Stimulated activated CD8-positive, alpha-beta memory T cell treated with anti-CD3 and anti-CD28 coated beads, Interleukin-4, amount 100 ng/mL, for 48 hours (primary cell): Measurements from ENCODE around the gene CD99.
A peak's percentile ranks its signal among the peaks of the same experiment; 100 is the strongest.
"Not testable (repeated sequence)": the region's sequence is repeated elsewhere in the genome, so short reads cannot be mapped to it uniquely, and the experiment has no call there.

ENCODE experiments used
- DNase-seq: peaks from one replicate; pipeline ENCODE4 v3.0.0-alpha.2; 2020

CD99 gene

DNA sequence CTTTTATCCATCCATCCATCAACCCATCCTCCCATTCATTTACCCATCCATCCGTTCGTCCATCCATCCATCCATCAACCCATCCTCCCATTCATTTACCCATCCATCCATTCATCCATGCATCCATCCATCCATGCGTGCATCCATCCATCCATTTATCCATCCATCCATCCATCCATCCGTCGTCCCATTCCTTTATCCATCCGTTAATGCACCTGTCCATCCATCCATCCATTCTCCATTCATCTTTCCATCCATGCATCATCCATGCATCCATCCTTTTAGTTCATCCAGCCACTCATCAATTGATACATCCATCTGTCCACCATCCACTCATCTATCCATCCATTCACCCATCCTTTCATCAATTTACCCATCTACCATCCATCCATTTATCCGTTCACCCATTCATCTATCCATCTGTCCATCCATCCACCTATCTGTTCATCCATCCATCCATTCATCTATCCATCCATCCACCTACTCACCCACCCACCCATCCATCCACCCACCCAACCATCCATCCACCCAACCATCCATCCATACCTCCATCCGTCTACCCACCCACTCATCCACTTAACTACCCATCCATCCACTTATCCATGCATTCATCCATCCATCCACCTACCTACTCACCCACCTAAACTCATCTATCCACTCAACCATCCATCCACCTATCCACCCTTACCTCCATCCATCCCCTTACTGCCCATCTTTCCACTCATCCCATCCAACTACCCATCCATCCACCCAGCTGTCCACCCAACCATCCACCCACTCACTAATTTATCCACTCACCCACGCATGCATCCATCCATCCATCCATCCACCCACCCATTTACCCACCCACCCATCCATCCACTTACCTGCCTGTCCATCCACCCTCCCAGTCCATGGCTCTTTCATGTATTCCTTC lies 9.6 kb downstream of the CD99 start:
- DNase-seq, result no peak

DNA sequence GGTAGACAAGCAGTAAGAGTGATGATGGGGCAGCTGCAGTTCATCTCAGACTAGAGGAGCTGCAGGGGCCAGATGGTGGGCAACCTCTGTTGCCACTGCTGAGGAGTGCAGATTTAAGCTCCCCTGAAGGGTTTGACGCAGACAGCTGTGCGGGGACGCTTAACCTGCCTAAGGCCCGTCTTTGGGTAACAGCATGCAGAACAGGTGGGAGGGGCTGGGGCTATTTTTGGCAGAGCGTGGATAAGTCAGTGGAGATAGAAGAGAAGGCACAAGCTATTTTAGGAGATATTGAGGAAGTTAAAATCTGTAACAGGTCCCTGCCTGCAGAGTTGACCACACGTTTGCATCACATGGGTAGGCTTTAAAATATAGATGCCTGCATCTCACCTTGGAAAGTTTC lies 10.5 kb downstream of the CD99 start:
- no peak for DNase-seq

GRCh38 chrX:2703991-2704369 lies 12.9 kb downstream of the CD99 start:
- DNase-seq, result no peak

- DNase-seq, result no peak
Measured at GRCh38 chrX:2705046-2705832, 14.1 kb downstream of the CD99 start.

GRCh38 chrX:2707334-2707760 lies 16.3 kb downstream of the CD99 start:
- DNase-seq, result peak; percentile 77

DNA sequence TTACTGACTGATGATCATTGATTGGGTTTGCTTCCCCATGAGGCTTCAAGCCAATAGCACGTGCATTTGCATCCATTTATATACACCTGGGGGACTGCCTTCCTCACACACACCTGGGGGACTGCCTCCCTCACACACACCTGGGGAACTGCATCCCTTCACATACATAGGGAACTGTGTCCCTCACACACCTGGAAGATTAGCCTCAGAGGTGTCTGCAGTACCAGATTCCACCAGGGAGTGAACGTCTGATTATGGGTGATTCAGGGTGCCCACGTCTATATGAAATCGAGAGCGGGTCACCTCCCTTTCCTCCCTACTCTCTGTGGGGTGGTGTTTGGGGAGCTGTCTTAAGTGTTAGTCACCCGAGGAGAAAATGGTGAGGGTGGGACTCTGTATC lies 16.9 kb downstream of the CD99 start:
- DNase-seq, result no peak

DNA sequence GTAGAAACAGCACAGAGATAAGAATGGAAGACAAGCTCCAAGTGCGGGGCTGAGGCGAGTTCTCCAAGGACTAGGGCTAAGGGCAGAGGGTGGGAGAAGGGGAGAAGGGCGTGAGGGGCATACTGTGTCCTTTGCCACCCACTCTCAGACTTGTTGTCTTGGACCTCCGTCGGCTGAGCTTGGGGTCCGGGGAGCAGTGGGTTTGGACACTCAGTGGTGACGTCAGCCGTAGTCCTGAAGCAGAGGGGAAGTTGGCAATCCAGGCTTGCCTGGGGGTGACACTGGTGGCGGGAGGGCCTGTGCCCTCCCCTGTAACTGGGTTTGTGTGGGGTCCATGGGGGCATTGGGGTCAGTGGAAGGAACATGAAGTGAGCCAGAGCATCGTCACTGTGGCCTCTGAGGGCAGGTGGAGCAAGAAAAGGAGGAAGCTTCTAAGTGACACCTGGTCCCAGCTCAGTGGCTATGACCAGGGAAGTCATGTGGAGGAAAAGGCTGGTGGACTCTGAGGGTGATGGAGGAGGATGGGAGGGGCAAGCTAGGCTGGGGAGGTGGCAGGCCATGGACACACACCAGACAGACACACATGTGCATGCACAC lies 17.6 kb downstream of the CD99 start:
- no peak for DNase-seq

GRCh38 chrX:2709556-2709955 lies 18.5 kb downstream of the CD99 start:
- no peak for DNase-seq

GRCh38 chrX:2710041-2710840 lies 19.1 kb downstream of the CD99 start:
- DNase-seq, result peak; percentile 59

DNA sequence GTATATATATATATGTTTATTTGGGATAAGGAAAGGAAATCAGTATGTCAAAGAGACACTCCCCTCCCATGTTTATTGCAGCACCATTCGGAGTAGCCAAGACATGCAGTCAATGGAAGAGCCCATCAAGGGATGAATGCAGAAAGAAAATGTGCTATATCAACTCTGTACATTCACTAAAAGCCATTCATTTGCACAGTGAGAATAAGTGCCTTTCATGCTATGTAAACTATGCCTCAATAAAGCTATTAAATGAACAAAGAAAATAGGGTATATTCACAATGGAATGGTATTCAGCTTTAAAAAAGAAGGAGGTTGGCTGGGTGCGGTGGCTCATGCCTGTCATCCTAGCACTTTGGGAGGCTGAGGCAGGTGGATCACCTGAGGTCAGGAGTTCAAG lies 20.3 kb downstream of the CD99 start:
- DNase-seq, result no peak

GRCh38 chrX:2712428-2712827 lies 21.3 kb downstream of the CD99 start:
- DNase-seq, result no peak

GRCh38 chrX:2712890-2713840 lies 22.1 kb downstream of the CD99 start:
- DNase-seq, result no peak

- DNase-seq, result no peak
Measured at GRCh38 chrX:2714551-2714950, 23.5 kb downstream of the CD99 start.

- DNase-seq, result no peak
Measured at GRCh38 chrX:2715066-2715600, 24.0 kb downstream of the CD99 start.

- no peak for DNase-seq
Measured at GRCh38 chrX:2717312-2717711, 26.2 kb downstream of the CD99 start.

- DNase-seq, result no peak
Measured at GRCh38 chrX:2718821-2719220, 27.7 kb downstream of the CD99 start.

- DNase-seq, result no peak
Measured at GRCh38 chrX:2719774-2720447, 28.8 kb downstream of the CD99 start.

GRCh38 chrX:2723286-2723879 lies 32.3 kb downstream of the CD99 start:
- DNase-seq, result no peak

DNA sequence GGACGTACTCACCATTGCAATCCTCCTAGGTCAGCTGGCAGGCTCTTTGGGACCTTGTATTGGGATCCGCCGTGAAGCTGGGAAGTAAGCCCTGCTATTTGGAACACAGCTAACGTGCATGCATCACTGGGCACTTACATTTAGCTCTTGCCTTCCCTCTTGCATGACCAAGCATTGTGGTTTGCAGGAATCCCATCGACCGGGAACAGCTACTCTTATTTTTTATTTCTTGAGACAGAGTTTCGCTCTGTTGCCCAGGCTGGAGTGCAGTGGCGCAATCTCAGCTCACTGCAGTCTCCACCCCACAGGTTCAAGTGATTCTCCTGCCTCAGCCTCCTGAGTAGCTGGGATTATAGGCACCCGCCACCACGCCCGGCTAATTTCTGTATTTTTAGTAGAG lies 36.2 kb downstream of the CD99 start:
- not testable (repeated sequence) for DNase-seq

GRCh38 chrX:2732076-2732475 lies 41.0 kb downstream of the CD99 start:
- no peak for DNase-seq
